Lung (tissue), 12 donors: Measurements from ENCODE around the gene TPGS2. TPM values are rescaled to one million over a fixed set of nuclear protein-coding genes. Genes with fewer than 3 reads are reported as not detected.

ENCODE experiments used
- ATAC-seq: fragments of 200-7000 bp; cut with Tn5 transposase; one replicate; pipeline ENCODE4 v1.9.1; 2020; ENCODE audit warnings: moderate number of reproducible peaks; ENCODE audit not compliant: insufficient read depth, low FRiP score
- DNase-seq, 3 donors: peaks; one replicate each; pipeline ENCODE4 v3.0.0-alpha.2; 2013 to 2017
- H3K27ac ChIP-seq, 2 donors: one replicate each; pipeline ENCODE4 v1.5.1; 2013; ENCODE audit warnings: mild to moderate bottlenecking in 2 of 2, moderate library complexity in 2 of 2, control low read depth in 1 of 2, inconsistent platforms in 1 of 2, low read depth in 1 of 2, low read length in 1 of 2
- H3K27me3 ChIP-seq, 3 donors: one replicate each; pipeline ENCODE4 v1.5.1; 2013; ENCODE audit warnings: low read length in 2 of 3; ENCODE audit not compliant: control insufficient read depth in 3 of 3, insufficient read depth in 3 of 3
- H3K36me3 ChIP-seq, 4 donors: one replicate each; pipeline ENCODE4 v1.5.1; 2013; ENCODE audit warnings: low read length in 4 of 4, mild to moderate bottlenecking in 1 of 4, moderate library complexity in 1 of 4; ENCODE audit not compliant: control insufficient read depth in 4 of 4, insufficient read depth in 4 of 4
- H3K4me1 ChIP-seq, 5 donors: one replicate each; pipeline ENCODE4 v1.5.1; 2013; ENCODE audit warnings: low read length in 5 of 5, mild to moderate bottlenecking in 2 of 5, moderate library complexity in 1 of 5; ENCODE audit not compliant: control insufficient read depth in 5 of 5, insufficient read depth in 5 of 5
- H3K4me3 ChIP-seq: one replicate; pipeline ENCODE4 v1.5.1; 2013; ENCODE audit warnings: mild to moderate bottlenecking, control low read depth, moderate library complexity
- H3K9ac ChIP-seq, 2 donors: one replicate each; pipeline ENCODE4 v1.5.1; 2013; ENCODE audit warnings: low read length in 2 of 2, control low read depth in 1 of 2; ENCODE audit not compliant: insufficient read depth in 1 of 2
- H3K9me3 ChIP-seq, 4 donors: one replicate each; pipeline ENCODE4 v1.5.1; 2013; ENCODE audit warnings: low read length in 3 of 4, mild to moderate bottlenecking in 1 of 4, moderate library complexity in 1 of 4; ENCODE audit not compliant: control insufficient read depth in 4 of 4, insufficient read depth in 3 of 4
- WGBS, 2 donors: extraction: QIAGEN DNeasy Blood & Tissue Kit; methylation state at CpG; one replicate each; pipeline ENCODE4 v1.1.7; 2013; 5-methylcytosine and 5-hydroxymethylcytosine counted together
- polyA plus RNA-seq, 2 donors: library from polyadenylated mRNA; stranded (reverse); fragments of 200-250 nt; gene quantifications; one replicate each; pipeline ENCODE4 v1.2.1, GENCODE V29; 2013
- total RNA-seq, 2 donors: library from RNA; depleted of rRNA in 1 of 2; stranded (reverse); fragments of >200 nt in 1 of 2; gene quantifications; one replicate each; pipeline ENCODE4 v1.2.1, GENCODE V29; 2014 to 2021
- TF ChIP-seq, protein P1 (sequence below): IDR thresholded peaks from 2 replicates; pipeline ENCODE4 v1.5.1; 2012; ENCODE audit warnings: mild to moderate bottlenecking; ENCODE audit errors: control extremely low read depth, extremely low read depth
- donor health status: control.
- donor health status: control.
- donor health status: Bipolar disorder and iron deficiency.
- donor health status: healthy.
- donor health status: DM: yes; HTN: yes; CAD: no.

Gene TPGS2
- total and polyA plus RNA-seq, 4 donors = 45.5 to 122 (median 58.5) TPM

DNA sequence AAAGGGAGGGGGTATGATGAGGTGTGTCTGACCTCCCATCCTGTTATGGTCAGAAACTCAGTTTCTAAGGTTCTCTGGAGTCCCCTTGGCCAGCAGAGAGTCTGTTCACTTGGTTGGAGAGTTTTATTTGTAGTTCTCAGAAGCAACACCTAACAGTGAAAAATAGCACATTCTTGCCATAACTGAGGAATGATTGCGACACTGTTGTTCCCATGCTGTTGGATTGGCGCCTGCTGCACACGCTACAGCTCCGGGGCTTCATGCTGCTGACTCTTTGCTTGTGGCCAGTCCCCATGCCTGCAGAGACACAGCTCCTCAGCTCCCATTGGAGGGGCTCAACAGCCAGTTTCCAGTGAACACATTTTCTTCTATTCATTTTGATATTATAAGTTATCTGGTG, 42.1 kb downstream of the TPGS2 start:
- Histone ChIP-seq H3K27ac (no peak overlapping the region), H3K36me3 (peaks cover 3 to 15% (median 11%) of the 10 kb centered on the region in 4 donors), H3K9me3 (no peaks in the 10 kb centered on the region), H3K4me3 (no peak overlapping the region), H3K27me3 (no peaks in the 10 kb centered on the region), H3K9ac (no peak overlapping the region), H3K4me1 (peaks cover 0 to 6% (median 3%) of the 10 kb centered on the region in 5 donors)
- DNase-seq = peak; percentile 46 to 85 (median 67)
- TF ChIP-seq, protein P1, sequence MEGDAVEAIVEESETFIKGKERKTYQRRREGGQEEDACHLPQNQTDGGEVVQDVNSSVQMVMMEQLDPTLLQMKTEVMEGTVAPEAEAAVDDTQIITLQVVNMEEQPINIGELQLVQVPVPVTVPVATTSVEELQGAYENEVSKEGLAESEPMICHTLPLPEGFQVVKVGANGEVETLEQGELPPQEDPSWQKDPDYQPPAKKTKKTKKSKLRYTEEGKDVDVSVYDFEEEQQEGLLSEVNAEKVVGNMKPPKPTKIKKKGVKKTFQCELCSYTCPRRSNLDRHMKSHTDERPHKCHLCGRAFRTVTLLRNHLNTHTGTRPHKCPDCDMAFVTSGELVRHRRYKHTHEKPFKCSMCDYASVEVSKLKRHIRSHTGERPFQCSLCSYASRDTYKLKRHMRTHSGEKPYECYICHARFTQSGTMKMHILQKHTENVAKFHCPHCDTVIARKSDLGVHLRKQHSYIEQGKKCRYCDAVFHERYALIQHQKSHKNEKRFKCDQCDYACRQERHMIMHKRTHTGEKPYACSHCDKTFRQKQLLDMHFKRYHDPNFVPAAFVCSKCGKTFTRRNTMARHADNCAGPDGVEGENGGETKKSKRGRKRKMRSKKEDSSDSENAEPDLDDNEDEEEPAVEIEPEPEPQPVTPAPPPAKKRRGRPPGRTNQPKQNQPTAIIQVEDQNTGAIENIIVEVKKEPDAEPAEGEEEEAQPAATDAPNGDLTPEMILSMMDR = no peak
- ATAC-seq = peak; percentile 55
- WGBS, 2 donors = 67 to 81% methylated on average over 4 of the region's 4 CpGs

- 98 to 99% methylated on average over 5 of the region's 5 CpGs for WGBS, 2 donors
- ATAC-seq = no peak
These were observed 45.0 kb downstream of the TPGS2 start for GRCh38 chr18:36783792-36784191.

GRCh38 chr18:36782710-36783109, 46.1 kb downstream of the TPGS2 start:
- TF ChIP-seq, protein P1 = no peak
- ATAC-seq (no peak), DNase-seq (no peak)
- Histone ChIP-seq H3K36me3 (peaks cover 0 to 3% (median 0%) of the 10 kb centered on the region in 4 donors), H3K9me3 (no peaks in the 10 kb centered on the region), H3K4me3 (no peak overlapping the region), H3K9ac (no peak overlapping the region), H3K27ac (no peak overlapping the region), H3K4me1 (peaks cover 0 to 6% (median 3%) of the 10 kb centered on the region in 5 donors), H3K27me3 (no peaks in the 10 kb centered on the region)
- 85 to 89% methylated on average over 9 of the region's 9 CpGs for WGBS, 2 donors

More at GRCh38 chr18:36783792-36784191, 45.0 kb downstream of the TPGS2 start:
- no peaks in the 10 kb centered on the region for H3K27me3 ChIP-seq
- no peak overlapping the region for H3K9ac ChIP-seq
- H3K36me3 ChIP-seq = peaks cover 0 to 3% (median 0%) of the 10 kb centered on the region in 4 donors
- no peaks in the 10 kb centered on the region for H3K9me3 ChIP-seq
- peaks cover 0 to 6% (median 3%) of the 10 kb centered on the region in 5 donors for H3K4me1 ChIP-seq
- no peak overlapping the region for H3K27ac ChIP-seq
- H3K4me3 ChIP-seq = no peak overlapping the region
- TF ChIP-seq, protein P1 = no peak
- no peak for DNase-seq

- WGBS, 2 donors = 78 to 84% methylated on average over 2 of the region's 2 CpGs
- H3K27ac ChIP-seq = no peak overlapping the region
- TF ChIP-seq, protein P1 = no peak
- no peak overlapping the region for H3K4me3 ChIP-seq
- H3K4me1 ChIP-seq = no peaks in the 10 kb centered on the region
- H3K9me3 ChIP-seq = no peaks in the 10 kb centered on the region
- ATAC-seq (no peak), DNase-seq (no peak)
- no peak overlapping the region for H3K9ac ChIP-seq
- peaks cover 0 to 3% (median 0%) of the 10 kb centered on the region in 4 donors for H3K36me3 ChIP-seq
- no peaks in the 10 kb centered on the region for H3K27me3 ChIP-seq
These were observed 48.1 kb downstream of the TPGS2 start for GRCh38 chr18:36780748-36781147.
